Gastroesophageal sphincter (tissue), 3 donors: ENCODE results near the gene CFAP77.

Experiments used
- EP300 ChIP-seq: sonication (generic); formaldehyde crosslinking; IDR thresholded peaks from one replicate; pipeline ENCODE4 v1.6.1; 2017; ENCODE audit warnings: antibody characterized with exemption, mild to moderate bottlenecking
- POLR2A ChIP-seq, 2 donors: fragments of 450-650 bp; IDR thresholded peaks; one replicate each; pipeline ENCODE4 v1.6.1; 2017; ENCODE audit warnings: antibody characterized with exemption in 2 of 2, mild to moderate bottlenecking in 2 of 2, moderate library complexity in 1 of 2
- POLR2AphosphoS5 ChIP-seq: sonication (generic); formaldehyde crosslinking; IDR thresholded peaks from one replicate; pipeline ENCODE4 v1.6.1; 2017; ENCODE audit warnings: antibody characterized with exemption
- TF ChIP-seq, protein P1 (sequence below), 4 experiments: fragments of 200-600 bp in 2 of 4; fragments of 450-650 bp in 2 of 4; sonication (generic) in 1 of 4; IDR thresholded peaks; one replicate each; pipeline ENCODE4 v1.5.1; 2017 to 2019; ENCODE audit warnings: antibody characterized with exemption in 4 of 4, mild to moderate bottlenecking in 2 of 4, moderate library complexity in 2 of 4

DNA sequence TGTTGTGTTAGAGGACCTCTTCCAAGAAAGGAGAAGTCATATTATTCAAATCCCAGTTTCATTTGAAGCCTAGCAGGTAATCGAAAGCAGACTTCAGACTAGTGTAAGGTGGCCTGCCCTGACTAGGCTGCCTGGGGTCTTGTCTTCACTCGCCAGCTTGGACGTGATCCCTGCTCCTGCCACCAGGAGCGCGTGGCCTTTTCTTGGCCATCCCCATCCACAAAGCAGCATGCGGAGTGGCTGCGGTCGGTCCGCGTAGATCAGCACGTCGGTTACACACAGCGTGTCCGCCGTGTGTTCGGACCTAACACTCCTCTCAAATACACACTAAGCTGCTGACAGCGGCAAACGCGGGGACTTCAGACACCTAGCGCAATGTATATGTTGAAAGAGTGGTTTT lies 37.3 kb downstream of the CFAP77 start:
- TF ChIP-seq POLR2A (IDR thresholded peaks at IDR 0.05) (no peak), POLR2AphosphoS5 (no peak), EP300 (no peak)
- TF ChIP-seq, protein P1, sequence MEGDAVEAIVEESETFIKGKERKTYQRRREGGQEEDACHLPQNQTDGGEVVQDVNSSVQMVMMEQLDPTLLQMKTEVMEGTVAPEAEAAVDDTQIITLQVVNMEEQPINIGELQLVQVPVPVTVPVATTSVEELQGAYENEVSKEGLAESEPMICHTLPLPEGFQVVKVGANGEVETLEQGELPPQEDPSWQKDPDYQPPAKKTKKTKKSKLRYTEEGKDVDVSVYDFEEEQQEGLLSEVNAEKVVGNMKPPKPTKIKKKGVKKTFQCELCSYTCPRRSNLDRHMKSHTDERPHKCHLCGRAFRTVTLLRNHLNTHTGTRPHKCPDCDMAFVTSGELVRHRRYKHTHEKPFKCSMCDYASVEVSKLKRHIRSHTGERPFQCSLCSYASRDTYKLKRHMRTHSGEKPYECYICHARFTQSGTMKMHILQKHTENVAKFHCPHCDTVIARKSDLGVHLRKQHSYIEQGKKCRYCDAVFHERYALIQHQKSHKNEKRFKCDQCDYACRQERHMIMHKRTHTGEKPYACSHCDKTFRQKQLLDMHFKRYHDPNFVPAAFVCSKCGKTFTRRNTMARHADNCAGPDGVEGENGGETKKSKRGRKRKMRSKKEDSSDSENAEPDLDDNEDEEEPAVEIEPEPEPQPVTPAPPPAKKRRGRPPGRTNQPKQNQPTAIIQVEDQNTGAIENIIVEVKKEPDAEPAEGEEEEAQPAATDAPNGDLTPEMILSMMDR (IDR thresholded peaks at IDR 0.05): no peak
